ENCODE data around the gene CCSAP. TPM values are rescaled to one million over a fixed set of nuclear protein-coding genes. Genes with fewer than 3 reads are reported as not detected.

Gene CCSAP
- polyA plus RNA-seq, 3 donors, result 5.2 to 12.2 (median 6.7) TPM

- H3K36me3 ChIP-seq (replicated peaks in 1 of 2; ENCODE audit: control insufficient read depth in 1 of 2, insufficient read depth in 2 of 2, low read length in 2 of 2), result no peaks in the 10 kb centered on the region
- H3K4me3 ChIP-seq (replicated peaks in 1 of 3; ENCODE audit: low read depth in 2 of 3, low read length in 3 of 3), result no peak overlapping the region
- no peak overlapping the region for H3K4me3 Mint-ChIP-seq
- no peaks in the 10 kb centered on the region for H3K9me3 ChIP-seq (replicated peaks in 1 of 2; ENCODE audit: control insufficient read depth in 1 of 2, insufficient read depth in 1 of 2, low read length in 2 of 2)
- H3K79me2 ChIP-seq (ENCODE audit: insufficient read depth, low read length), result no peaks in the 10 kb centered on the region
- no peaks in the 10 kb centered on the region for H4K20me1 ChIP-seq (ENCODE audit: insufficient read depth, low read length)
- WGBS (ENCODE audit: insufficient coverage), result 100% methylated on average over 1 of the region's 7 CpGs
- H3K36me3 Mint-ChIP-seq, result no peaks in the 10 kb centered on the region
- peaks cover 0 to 7% (median 0%) of the 10 kb centered on the region in 7 donors for H3K9me3 Mint-ChIP-seq
- intact Hi-C loops (cut with micrococcal nuclease), result no loop called here
- DNase-seq, result no peak
- no peak overlapping the region for H3K27ac ChIP-seq (ENCODE audit: low read depth in 1 of 2, low read length in 2 of 2)
- TF ChIP-seq CTCF (IDR thresholded peaks at IDR 0.05), result no peak
- H3K4me1 ChIP-seq (ENCODE audit: control insufficient read depth in 1 of 2, insufficient read depth in 2 of 2, low read length in 2 of 2), result no peaks in the 10 kb centered on the region
- H3K27ac Mint-ChIP-seq, result peak overlapping the region in 1 of 7 donors; percentile 6
- H3K9ac ChIP-seq (ENCODE audit: insufficient read depth, low read length, poor library complexity, severe bottlenecking), result no peak overlapping the region
- no peaks in the 10 kb centered on the region for H3K4me1 Mint-ChIP-seq
- H3K27me3 ChIP-seq (ENCODE audit: control insufficient read depth in 2 of 2, insufficient read depth in 2 of 2, low read length in 2 of 2), result peaks cover 0 to 4% of the 10 kb centered on the region in 2 donors
- no peak overlapping the region for H3K4me2 ChIP-seq (replicated peaks; ENCODE audit: extremely low read depth, low read length, poor library complexity, severe bottlenecking)
- no peak overlapping the region for H2AFZ ChIP-seq (ENCODE audit: insufficient read depth, low read depth, low read length, poor library complexity, severe bottlenecking)
- H3K27me3 Mint-ChIP-seq (ENCODE audit: low read depth in 3 of 3), result peaks cover 18 to 31% (median 20%) of the 10 kb centered on the region in 3 donors
Measured at GRCh38 chr1:229388897-229389580, 46.2 kb upstream of the CCSAP start.

GRCh38 chr1:229385853-229386456, 43.1 kb upstream of the CCSAP start:
- Histone ChIP-seq H3K27me3 (ENCODE audit: control insufficient read depth in 2 of 2, insufficient read depth in 2 of 2, low read length in 2 of 2) (no peaks in the 10 kb centered on the region), H3K9me3 (replicated peaks in 1 of 2; ENCODE audit: control insufficient read depth in 1 of 2, insufficient read depth in 1 of 2, low read length in 2 of 2) (no peaks in the 10 kb centered on the region), H4K20me1 (ENCODE audit: insufficient read depth, low read length) (no peaks in the 10 kb centered on the region), H3K9ac (ENCODE audit: insufficient read depth, low read length, poor library complexity, severe bottlenecking) (no peak overlapping the region), H3K4me2 (replicated peaks; ENCODE audit: extremely low read depth, low read length, poor library complexity, severe bottlenecking) (no peak overlapping the region), H3K4me3 (replicated peaks in 1 of 3; ENCODE audit: low read depth in 2 of 3, low read length in 3 of 3) (no peak overlapping the region), H3K36me3 (replicated peaks in 1 of 2; ENCODE audit: control insufficient read depth in 1 of 2, insufficient read depth in 2 of 2, low read length in 2 of 2) (no peaks in the 10 kb centered on the region), H2AFZ (ENCODE audit: insufficient read depth, low read depth, low read length, poor library complexity, severe bottlenecking) (no peak overlapping the region), H3K4me1 (ENCODE audit: control insufficient read depth in 1 of 2, insufficient read depth in 2 of 2, low read length in 2 of 2) (no peaks in the 10 kb centered on the region), H3K27ac (ENCODE audit: low read depth in 1 of 2, low read length in 2 of 2) (no peak overlapping the region), H3K79me2 (ENCODE audit: insufficient read depth, low read length) (no peaks in the 10 kb centered on the region)
- Mint-ChIP-seq H3K36me3 (no peaks in the 10 kb centered on the region), H3K9me3 (peaks cover 0 to 7% (median 0%) of the 10 kb centered on the region in 7 donors), H3K4me1 (no peaks in the 10 kb centered on the region), H3K27me3 (ENCODE audit: low read depth in 3 of 3) (peaks cover 9 to 18% (median 9%) of the 10 kb centered on the region in 3 donors), H3K4me3 (no peak overlapping the region), H3K27ac (no peak overlapping the region)
- DNase-seq, result no peak
- 59% methylated on average over 5 of the region's 8 CpGs for WGBS (ENCODE audit: insufficient coverage)
- intact Hi-C loops (cut with micrococcal nuclease), result no loop called here
- TF ChIP-seq CTCF (IDR thresholded peaks at IDR 0.05), result no peak
